Ascending aorta (tissue), 2 donors: ENCODE results near the gene RLBP1. TPM values are rescaled to one million over a fixed set of nuclear protein-coding genes. Genes with fewer than 3 reads are reported as not detected.

Source experiments
- DNase-seq, 2 donors: peaks; one replicate each; pipeline ENCODE4 v3.0.0-alpha.2; 2019; ENCODE audit warnings: low spot score in 2 of 2
- H3K27ac ChIP-seq, 2 donors: fragments of 200-600 bp; sonication (generic); one replicate each; pipeline ENCODE4 v1.5.1; 2016 to 2017; ENCODE audit warnings: mild to moderate bottlenecking in 1 of 2
- H3K27me3 ChIP-seq: fragments of 200-600 bp; sonication (generic); one replicate; pipeline ENCODE4 v1.5.1; 2017
- H3K36me3 ChIP-seq, 2 donors: fragments of 200-600 bp; sonication (generic); one replicate each; pipeline ENCODE4 v1.5.1; 2016
- H3K4me1 ChIP-seq, 2 donors: fragments of 200-600 bp; sonication (generic); one replicate each; pipeline ENCODE4 v1.5.1; 2016 to 2017; ENCODE audit warnings: mild to moderate bottlenecking in 1 of 2
- H3K4me3 ChIP-seq, 2 donors: fragments of 200-600 bp; sonication (generic); one replicate each; pipeline ENCODE4 v1.5.1; 2016 to 2017; ENCODE audit warnings: mild to moderate bottlenecking in 1 of 2
- H3K9me3 ChIP-seq, 2 donors: fragments of 200-600 bp; sonication (generic); one replicate each; pipeline ENCODE4 v1.5.1; 2016
- intact Hi-C: fragments of 100-400 bp; cut with DNase I; formaldehyde crosslinking; loops from one replicate; pipeline ENCODE4 v1.15.1; 2023
- total RNA-seq: library from RNA; depleted of rRNA; stranded (reverse); fragments of >200 nt; gene quantifications from one replicate; pipeline ENCODE4 v1.1.0, GENCODE V29; 2016
- TF ChIP-seq, protein P1 (sequence below), 3 experiments: fragments of 200-600 bp in 2 of 3; fragments of 450-650 bp in 1 of 3; sonication (generic) in 2 of 3; IDR thresholded peaks; one replicate each; pipeline ENCODE4 v1.5.1; 2016 to 2019; ENCODE audit warnings: antibody characterized with exemption in 3 of 3, mild to moderate bottlenecking in 1 of 3, moderate library complexity in 1 of 3

The RLBP1 gene
- total RNA-seq, 1 donor from 2014 or later = not detected

DNA sequence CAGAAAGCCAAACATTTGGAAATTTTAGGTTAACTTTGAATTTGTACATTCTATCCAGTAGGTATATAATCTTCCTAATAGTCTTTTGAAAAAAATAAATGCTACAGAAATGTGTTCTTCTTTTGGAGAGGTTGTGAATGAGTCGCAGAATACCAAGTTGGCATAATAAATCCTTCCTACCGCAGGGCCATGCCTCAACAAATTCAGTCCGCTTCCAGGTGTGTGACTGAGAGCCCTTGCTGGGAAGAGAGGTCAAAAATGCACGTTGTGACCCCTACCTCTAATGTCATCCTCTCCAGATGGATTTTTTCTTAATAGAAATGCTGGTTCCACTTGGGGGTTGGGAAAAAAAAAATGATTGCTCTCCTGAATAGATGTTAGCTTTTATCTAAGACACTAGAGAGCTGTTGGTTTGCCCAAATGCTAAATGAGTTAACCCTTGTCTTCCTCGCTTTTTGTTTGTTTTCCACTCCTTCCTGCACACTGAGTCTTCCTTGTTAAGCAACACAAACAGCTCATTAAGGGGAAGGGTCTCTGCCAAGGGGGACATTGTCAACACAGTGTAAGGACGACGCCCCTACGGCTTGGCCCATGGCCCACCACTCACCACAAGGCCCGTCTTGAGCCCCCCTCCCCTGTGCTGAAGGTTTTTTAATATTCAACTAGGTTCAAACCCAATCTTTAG lies 33.9 kb downstream of the RLBP1 start:
- intact Hi-C loops = no loop called here
- TF ChIP-seq, protein P1, sequence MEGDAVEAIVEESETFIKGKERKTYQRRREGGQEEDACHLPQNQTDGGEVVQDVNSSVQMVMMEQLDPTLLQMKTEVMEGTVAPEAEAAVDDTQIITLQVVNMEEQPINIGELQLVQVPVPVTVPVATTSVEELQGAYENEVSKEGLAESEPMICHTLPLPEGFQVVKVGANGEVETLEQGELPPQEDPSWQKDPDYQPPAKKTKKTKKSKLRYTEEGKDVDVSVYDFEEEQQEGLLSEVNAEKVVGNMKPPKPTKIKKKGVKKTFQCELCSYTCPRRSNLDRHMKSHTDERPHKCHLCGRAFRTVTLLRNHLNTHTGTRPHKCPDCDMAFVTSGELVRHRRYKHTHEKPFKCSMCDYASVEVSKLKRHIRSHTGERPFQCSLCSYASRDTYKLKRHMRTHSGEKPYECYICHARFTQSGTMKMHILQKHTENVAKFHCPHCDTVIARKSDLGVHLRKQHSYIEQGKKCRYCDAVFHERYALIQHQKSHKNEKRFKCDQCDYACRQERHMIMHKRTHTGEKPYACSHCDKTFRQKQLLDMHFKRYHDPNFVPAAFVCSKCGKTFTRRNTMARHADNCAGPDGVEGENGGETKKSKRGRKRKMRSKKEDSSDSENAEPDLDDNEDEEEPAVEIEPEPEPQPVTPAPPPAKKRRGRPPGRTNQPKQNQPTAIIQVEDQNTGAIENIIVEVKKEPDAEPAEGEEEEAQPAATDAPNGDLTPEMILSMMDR (IDR thresholded peaks at IDR 0.05) = no peak
- H3K36me3 ChIP-seq = peaks cover 75 to 82% of the 10 kb centered on the region in 2 donors
- no peaks in the 10 kb centered on the region for H3K4me1 ChIP-seq
- H3K9me3 ChIP-seq = no peaks in the 10 kb centered on the region
- no peak overlapping the region for H3K27ac ChIP-seq
- DNase-seq = no peak
- no peak overlapping the region for H3K4me3 ChIP-seq
- no peaks in the 10 kb centered on the region for H3K27me3 ChIP-seq

DNA sequence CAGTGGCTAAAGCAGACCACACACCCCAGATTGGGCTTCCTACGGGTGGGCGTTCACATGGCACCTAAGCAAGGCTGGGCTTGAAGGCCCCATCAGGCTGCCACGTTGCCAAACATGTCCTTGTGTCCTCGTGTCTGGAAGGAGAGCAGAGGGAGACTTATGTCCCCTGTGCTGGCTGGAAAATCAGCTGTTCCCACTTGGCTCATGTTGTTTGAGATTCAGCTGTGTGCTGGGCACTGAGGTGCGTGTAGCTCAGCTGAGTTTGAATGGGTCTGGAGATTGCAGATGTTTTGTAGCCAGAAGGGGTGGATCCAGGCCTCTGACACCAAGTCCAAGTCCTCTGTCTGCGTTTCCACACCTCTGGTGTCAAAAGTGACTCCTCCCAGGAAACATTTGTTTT lies 34.6 kb downstream of the RLBP1 start:
- no peak for DNase-seq
- Histone ChIP-seq H3K36me3 (peaks cover 71 to 82% of the 10 kb centered on the region in 2 donors), H3K4me1 (no peaks in the 10 kb centered on the region), H3K9me3 (no peaks in the 10 kb centered on the region), H3K27me3 (no peaks in the 10 kb centered on the region), H3K4me3 (no peak overlapping the region), H3K27ac (no peak overlapping the region)
- TF ChIP-seq, protein P1 (IDR thresholded peaks at IDR 0.05) = no peak
- intact Hi-C loops = no loop called here

DNA sequence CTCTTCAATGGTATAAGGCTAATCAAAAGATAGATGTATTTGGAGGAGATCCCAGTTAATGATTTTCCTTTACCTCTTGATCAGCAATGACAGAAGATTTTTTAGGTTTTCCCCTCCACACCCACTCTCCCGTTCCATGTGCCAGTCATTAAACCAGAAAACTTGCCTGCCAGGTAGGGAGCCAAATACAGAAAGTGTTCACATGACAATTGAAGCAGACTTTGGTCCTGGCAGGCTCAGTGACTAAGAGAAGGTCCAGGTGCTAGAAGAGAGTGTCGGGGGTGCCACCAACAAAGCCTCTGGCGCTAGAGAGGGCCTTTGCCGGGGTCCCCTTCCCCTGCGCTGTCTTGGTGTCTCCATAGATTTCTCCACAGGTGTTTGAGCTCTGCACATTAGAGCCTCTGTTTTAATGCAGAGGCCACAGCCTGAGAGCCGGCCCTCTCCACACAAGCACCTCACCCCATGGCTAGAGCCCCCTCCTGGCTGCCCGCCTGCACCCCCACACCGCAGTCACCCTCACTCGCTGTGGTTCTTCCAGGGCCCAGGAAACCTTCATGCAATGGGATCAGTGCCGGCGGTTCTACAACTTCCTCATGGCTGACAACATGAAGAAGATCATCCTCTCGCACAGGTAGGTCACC lies 36.4 kb downstream of the RLBP1 start:
- Histone ChIP-seq H3K27me3 (no peaks in the 10 kb centered on the region), H3K4me3 (no peak overlapping the region), H3K27ac (no peak overlapping the region), H3K4me1 (no peaks in the 10 kb centered on the region), H3K9me3 (no peaks in the 10 kb centered on the region), H3K36me3 (peaks cover 56 to 71% of the 10 kb centered on the region in 2 donors)
- intact Hi-C loops = no loop called here
- no peak for DNase-seq
- TF ChIP-seq, protein P1 (IDR thresholded peaks at IDR 0.05) = no peak

DNA sequence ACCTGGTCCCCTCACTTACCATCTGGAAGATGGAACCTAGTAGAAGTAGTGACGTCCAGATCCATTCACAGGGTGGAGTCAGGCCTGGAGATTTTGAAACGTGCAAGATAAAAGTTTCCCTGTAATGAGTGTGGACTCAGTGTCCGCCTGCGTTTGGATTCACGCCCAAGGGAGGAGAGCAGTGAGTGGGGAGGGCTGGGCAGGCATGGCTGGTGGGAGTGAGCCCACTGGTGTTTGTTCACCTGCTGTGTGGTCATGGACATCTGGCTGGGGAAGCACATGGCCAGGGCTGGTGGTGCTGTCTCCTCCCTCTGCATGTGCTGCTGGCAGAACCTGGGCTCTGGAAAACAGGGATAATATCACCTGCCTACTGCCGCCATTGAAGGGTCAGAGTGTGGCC lies 37.0 kb downstream of the RLBP1 start:
- Histone ChIP-seq H3K9me3 (no peaks in the 10 kb centered on the region), H3K27me3 (no peaks in the 10 kb centered on the region), H3K27ac (no peak overlapping the region), H3K36me3 (peaks cover 50 to 68% of the 10 kb centered on the region in 2 donors), H3K4me1 (no peaks in the 10 kb centered on the region), H3K4me3 (no peak overlapping the region)
- no peak for DNase-seq
- intact Hi-C loops = no loop called here
- TF ChIP-seq, protein P1 (IDR thresholded peaks at IDR 0.05) = no peak

DNA sequence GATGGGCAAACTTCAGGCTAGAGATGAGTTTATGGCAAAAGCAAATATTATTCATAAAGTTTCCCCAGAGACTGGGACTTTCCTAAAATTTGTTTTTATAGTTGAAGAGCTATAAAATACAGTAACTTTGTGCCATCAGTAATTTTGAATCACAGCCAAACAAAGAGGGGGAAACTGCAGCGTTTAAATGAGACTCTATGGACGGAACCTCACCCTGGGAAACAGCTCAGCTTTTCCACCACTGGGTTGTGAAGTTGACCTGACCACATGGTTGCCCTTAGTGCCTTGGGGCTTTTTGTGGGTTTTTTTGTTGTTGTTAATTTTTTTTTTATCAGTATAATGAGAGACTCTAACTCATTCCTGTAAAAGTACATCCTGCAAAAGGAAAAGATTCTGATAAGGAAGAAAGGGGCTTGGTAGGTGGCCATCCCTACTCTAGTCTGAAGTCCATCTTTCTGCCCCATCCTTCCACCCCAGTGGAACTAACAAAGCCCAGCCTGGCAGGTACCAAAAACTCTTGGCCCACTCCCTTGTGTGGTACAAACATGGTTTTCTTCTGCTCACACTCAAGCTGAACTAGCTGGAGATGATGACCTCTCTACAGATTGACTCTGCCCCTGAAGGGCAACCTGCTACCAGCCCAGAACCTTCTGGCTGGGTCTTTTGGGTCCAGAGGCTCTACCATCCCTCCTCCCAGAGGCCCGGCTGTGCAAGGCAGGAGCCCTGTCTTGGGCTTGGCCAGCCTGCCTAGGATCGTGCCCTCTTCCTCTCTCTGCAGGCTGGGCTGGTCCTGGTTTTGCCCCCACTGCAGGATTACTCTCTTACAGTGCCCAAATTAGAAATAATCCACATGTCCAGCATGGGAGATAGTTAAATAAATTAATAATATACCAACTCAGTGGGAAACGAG lies 41.2 kb downstream of the RLBP1 start:
- Histone ChIP-seq H3K4me3 (no peak overlapping the region), H3K27me3 (no peaks in the 10 kb centered on the region), H3K9me3 (no peaks in the 10 kb centered on the region), H3K36me3 (peaks cover 29 to 60% of the 10 kb centered on the region in 2 donors), H3K27ac (no peak overlapping the region), H3K4me1 (peaks cover 0 to 5% of the 10 kb centered on the region in 2 donors)
- intact Hi-C loops = loop anchor here (5.0 to 10.0 kb wide), 3 partner anchors 43 to 992 kb away; no protein-coding TSS in a partner anchor
- TF ChIP-seq, protein P1 (IDR thresholded peaks at IDR 0.05) = no peak
- no peak for DNase-seq
